Activated CD8-positive, alpha-beta T cell treated with anti-CD3 and anti-CD28 coated beads, Interleukin-2, amount 10 ng/mL, durations not matched to agents 7 days and 5 days (primary cell): Measurements from ENCODE around the gene FH. TPM values are rescaled to one million over a fixed set of nuclear protein-coding genes. Genes with fewer than 3 reads are reported as not detected.

ENCODE experiments used
- ATAC-seq: fragments of 150-1000 bp; cut with Tn5 transposase; one replicate; pipeline ENCODE4 v1.10.0; 2021; ENCODE audit warnings: moderate library complexity
- CTCF ChIA-PET: fragments of 350-600 bp; sonication (Branson Sonifier 250); formaldehyde crosslinking; loops from one replicate; lab custom pipeline; 2021; ENCODE audit warnings: antibody characterized with exemption; lab: Charles Lee
- POLR2A ChIA-PET: fragments of 350-600 bp; sonication (Branson Sonifier 250); formaldehyde crosslinking; loops from one replicate; lab custom pipeline; 2021; ENCODE audit warnings: antibody characterized with exemption; lab: Charles Lee
- DNase-seq: peaks from one replicate; pipeline ENCODE4 v3.0.0-alpha.2; 2020
- H3K27ac Mint-ChIP-seq: one replicate; pipeline ENCODE4 v1.8.0; 2021; ENCODE audit warnings: mild to moderate bottlenecking, mixed read lengths
- H3K27me3 Mint-ChIP-seq: one replicate; pipeline ENCODE4 v1.8.0; 2021; ENCODE audit warnings: low read depth, mixed read lengths
- H3K36me3 Mint-ChIP-seq: one replicate; pipeline ENCODE4 v1.8.0; 2021; ENCODE audit warnings: low read depth, mixed read lengths
- H3K4me1 Mint-ChIP-seq: one replicate; pipeline ENCODE4 v1.8.0; 2021; ENCODE audit warnings: low read depth, mixed read lengths
- H3K4me3 Mint-ChIP-seq: one replicate; pipeline ENCODE4 v1.8.0; 2021; ENCODE audit warnings: mild to moderate bottlenecking, mixed read lengths
- H3K9me3 Mint-ChIP-seq: one replicate; pipeline ENCODE4 v1.8.0; 2022; ENCODE audit warnings: mixed read lengths; ENCODE audit not compliant: insufficient read depth
- total RNA-seq, 2 experiments: library from RNA; stranded (reverse); gene quantifications; one replicate each; pipeline ENCODE4 v1.2.3, GENCODE V29; 2021

The FH gene
- total RNA-seq, 2 experiments from 2014 or later = 75.9 to 78.3 TPM

GRCh38 chr1:241542199-241542907, 22.8 kb upstream of the FH start:
- Mint-ChIP-seq H3K27me3 (no peaks in the 10 kb centered on the region), H3K4me3 (no peak overlapping the region), H3K27ac (no peak overlapping the region), H3K4me1 (no peaks in the 10 kb centered on the region), H3K9me3 (no peaks in the 10 kb centered on the region), H3K36me3 (no peaks in the 10 kb centered on the region)
- ChIA-PET POLR2A (no interaction called here), CTCF (no interaction called here)
- no peak for DNase-seq
- no peak for ATAC-seq

GRCh38 chr1:241536969-241537368, 17.4 kb upstream of the FH start:
- Mint-ChIP-seq H3K9me3 (no peaks in the 10 kb centered on the region), H3K27me3 (peaks cover 10% of the 10 kb centered on the region), H3K27ac (no peak overlapping the region), H3K4me3 (no peak overlapping the region), H3K36me3 (no peaks in the 10 kb centered on the region), H3K4me1 (peaks cover 4% of the 10 kb centered on the region)
- DNase-seq = no peak
- no peak for ATAC-seq
- CTCF ChIA-PET = interaction anchor here (0.8 to 1.8 kb wide), 4 partner anchors 13 to 461 kb away, joined by 3 to 6 read pairs (median 4); no protein-coding TSS in a partner anchor
- POLR2A ChIA-PET = interaction anchor here (0.8 kb wide), 1 partner anchor 311 kb away, joined by 4 read pairs; the partner anchor contains the start of gene EXO1

- ChIA-PET POLR2A (interaction anchor here (0.8 kb wide), 1 partner anchor 311 kb away, joined by 4 read pairs; the partner anchor contains the start of gene EXO1), CTCF (interaction anchor here (1.2 to 1.8 kb wide), 3 partner anchors 13 to 462 kb away, joined by 4 to 6 read pairs (median 4); no protein-coding TSS in a partner anchor)
- H3K36me3 Mint-ChIP-seq = no peaks in the 10 kb centered on the region
These were observed 16.7 kb upstream of the FH start for GRCh38 chr1:241536304-241536703.

GRCh38 chr1:241533326-241534115, 14.0 kb upstream of the FH start:
- ChIA-PET POLR2A (interaction anchor here (0.8 kb wide), 1 partner anchor 107 kb away, joined by 3 read pairs; no protein-coding TSS in a partner anchor), CTCF (interaction anchor here (1.0 to 1.7 kb wide), 4 partner anchors 14 to 465 kb away, joined by 4 to 11 read pairs (median 5); partner anchors contain the start of gene FH)
- Mint-ChIP-seq H3K27ac (no peak overlapping the region), H3K4me3 (no peak overlapping the region), H3K36me3 (no peaks in the 10 kb centered on the region), H3K4me1 (peaks cover 11% of the 10 kb centered on the region), H3K27me3 (peaks cover 14% of the 10 kb centered on the region), H3K9me3 (no peaks in the 10 kb centered on the region)
- DNase-seq (no peak), ATAC-seq (no peak)

More at GRCh38 chr1:241536304-241536703, 16.7 kb upstream of the FH start:
- no peak for DNase-seq
- Mint-ChIP-seq H3K4me3 (no peak overlapping the region), H3K27ac (no peak overlapping the region), H3K4me1 (peaks cover 8% of the 10 kb centered on the region), H3K9me3 (no peaks in the 10 kb centered on the region), H3K27me3 (peaks cover 10% of the 10 kb centered on the region)
- ATAC-seq = no peak

GRCh38 chr1:241532864-241533263, 13.3 kb upstream of the FH start:
- H3K4me3 Mint-ChIP-seq = no peak overlapping the region
- no peaks in the 10 kb centered on the region for H3K36me3 Mint-ChIP-seq
- ATAC-seq (no peak), DNase-seq (no peak)
- ChIA-PET POLR2A (no interaction called here), CTCF (interaction anchor here (0.9 to 1.7 kb wide), 7 partner anchors 8 to 363 kb away, joined by 3 to 11 read pairs (median 4); partner anchors contain the start of gene FH)
- H3K27me3 Mint-ChIP-seq = peaks cover 16% of the 10 kb centered on the region
- H3K9me3 Mint-ChIP-seq = no peaks in the 10 kb centered on the region
- peaks cover 11% of the 10 kb centered on the region for H3K4me1 Mint-ChIP-seq
- H3K27ac Mint-ChIP-seq = no peak overlapping the region

- ATAC-seq (peak; percentile 32), DNase-seq (no peak)
- H3K36me3 Mint-ChIP-seq = no peaks in the 10 kb centered on the region
- ChIA-PET POLR2A (no interaction called here), CTCF (interaction anchor here (0.9 to 1.7 kb wide), 9 partner anchors 9 to 364 kb away, joined by 3 to 11 read pairs (median 4); partner anchors contain the start of gene FH)
- H3K27ac Mint-ChIP-seq = peak within 1 kb of the TSS; percentile 88
- H3K9me3 Mint-ChIP-seq = no peaks in the 10 kb centered on the region
- peak within 1 kb of the TSS; percentile 92 for H3K4me3 Mint-ChIP-seq
- peaks cover 17% of the 10 kb centered on the region for H3K27me3 Mint-ChIP-seq
- peaks cover 11% of the 10 kb centered on the region for H3K4me1 Mint-ChIP-seq
These were observed 12.6 kb upstream of the FH start, which contains the start of gene KMO for GRCh38 chr1:241532162-241532531. Gene KMO, plus strand, starts transcription at chr1:241532378. Its CDS starts 67 bp downstream, at chr1:241532445.

- Mint-ChIP-seq H3K4me3 (peak overlapping the region; percentile 92), H3K27ac (peak overlapping the region; percentile 88), H3K27me3 (peaks cover 19% of the 10 kb centered on the region), H3K4me1 (peaks cover 11% of the 10 kb centered on the region), H3K36me3 (no peaks in the 10 kb centered on the region), H3K9me3 (no peaks in the 10 kb centered on the region)
- ATAC-seq = peak; percentile 87
- ChIA-PET POLR2A (no interaction called here), CTCF (interaction anchor here (0.7 to 1.7 kb wide), 13 partner anchors 10 to 467 kb away, joined by 3 to 11 read pairs (median 4); partner anchors contain the start of genes FH and MAP1LC3C)
- DNase-seq = no peak
These were observed 11.9 kb upstream of the FH start for GRCh38 chr1:241531195-241532161.

GRCh38 chr1:241527146-241527545, 7.6 kb upstream of the FH start:
- ChIA-PET CTCF (no interaction called here), POLR2A (no interaction called here)
- DNase-seq = no peak
- H3K4me3 Mint-ChIP-seq = no peak overlapping the region
- peaks cover 8% of the 10 kb centered on the region for H3K4me1 Mint-ChIP-seq
- ATAC-seq = no peak
- peaks cover 41% of the 10 kb centered on the region for H3K27me3 Mint-ChIP-seq
- no peaks in the 10 kb centered on the region for H3K9me3 Mint-ChIP-seq
- H3K36me3 Mint-ChIP-seq = no peaks in the 10 kb centered on the region
- H3K27ac Mint-ChIP-seq = no peak overlapping the region

- Mint-ChIP-seq H3K4me1 (peaks cover 2% of the 10 kb centered on the region), H3K27me3 (peaks cover 45% of the 10 kb centered on the region), H3K4me3 (no peak overlapping the region), H3K27ac (no peak overlapping the region), H3K36me3 (no peaks in the 10 kb centered on the region), H3K9me3 (no peaks in the 10 kb centered on the region)
- ATAC-seq = no peak
- no peak for DNase-seq
- ChIA-PET POLR2A (no interaction called here), CTCF (no interaction called here)
These were observed 5.5 kb upstream of the FH start for GRCh38 chr1:241525026-241525425.

- H3K9me3 Mint-ChIP-seq = no peaks in the 10 kb centered on the region
- CTCF ChIA-PET = no interaction called here
- ATAC-seq (no peak), DNase-seq (no peak)
- no peak overlapping the region for H3K27ac Mint-ChIP-seq
- H3K36me3 Mint-ChIP-seq = peaks cover 2% of the 10 kb centered on the region
- peaks cover 36% of the 10 kb centered on the region for H3K27me3 Mint-ChIP-seq
- no peak overlapping the region for H3K4me3 Mint-ChIP-seq
- peaks cover 13% of the 10 kb centered on the region for H3K4me1 Mint-ChIP-seq
- POLR2A ChIA-PET = no interaction called here
These were observed 2.2 kb upstream of the FH start for GRCh38 chr1:241521718-241522117.
